Measurements from ENCODE around the gene ABHD17B.

The ABHD17B gene

DNA sequence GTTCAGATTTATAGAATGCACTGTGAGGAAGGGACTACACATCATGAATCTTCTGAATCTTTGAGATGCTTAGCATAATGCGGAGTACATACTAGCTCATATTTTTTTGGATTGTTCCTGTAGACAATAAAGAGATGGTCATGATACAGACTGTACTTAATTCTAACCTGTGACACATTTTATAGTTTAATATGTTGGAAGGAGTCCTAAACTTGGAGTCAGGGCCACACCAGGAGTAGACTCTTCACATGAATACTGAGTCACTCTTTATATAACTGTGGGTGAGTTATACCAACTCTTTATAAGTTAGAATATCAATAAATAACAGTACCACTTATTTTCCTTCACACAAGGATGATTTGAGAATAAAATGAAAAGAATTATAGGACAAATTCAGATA is 17.4 kb upstream of the ABHD17B start:
- TF ChIP-seq TCF12 (IDR thresholded peaks at IDR 0.05; ENCODE audit: low read depth), result no peak
- TF ChIP-seq EP300 (IDR thresholded peaks at IDR 0.05; ENCODE audit: borderline replicate concordance), result no peak
- no peak for TF ChIP-seq EGR1 (IDR thresholded peaks at IDR 0.05)
- TF ChIP-seq ZBTB7A (IDR thresholded peaks at IDR 0.05; ENCODE audit: low read depth), result no peak

DNA sequence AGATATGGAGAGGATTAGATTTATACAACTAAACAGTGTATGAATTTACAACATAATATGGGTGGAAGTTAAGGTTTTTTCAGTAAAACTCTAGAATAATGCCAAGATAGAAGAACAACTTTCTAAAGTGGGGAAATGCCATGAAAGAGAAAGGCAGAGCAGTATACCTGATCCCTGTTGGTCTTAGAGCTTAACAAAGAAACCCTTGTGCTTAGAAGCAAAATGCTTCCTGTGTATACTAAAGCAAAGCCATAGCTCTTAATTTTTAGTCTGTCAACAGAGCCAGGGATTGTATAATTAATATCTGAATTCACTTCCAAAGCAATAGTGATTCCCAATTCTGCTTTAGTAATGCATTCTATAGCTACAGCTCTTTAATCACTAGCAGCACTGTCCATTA is 14.8 kb upstream of the ABHD17B start:
- TF ChIP-seq, protein P1, sequence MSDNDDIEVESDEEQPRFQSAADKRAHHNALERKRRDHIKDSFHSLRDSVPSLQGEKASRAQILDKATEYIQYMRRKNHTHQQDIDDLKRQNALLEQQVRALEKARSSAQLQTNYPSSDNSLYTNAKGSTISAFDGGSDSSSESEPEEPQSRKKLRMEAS (IDR thresholded peaks at IDR 0.05), result no peak
- TF ChIP-seq, protein P2, sequence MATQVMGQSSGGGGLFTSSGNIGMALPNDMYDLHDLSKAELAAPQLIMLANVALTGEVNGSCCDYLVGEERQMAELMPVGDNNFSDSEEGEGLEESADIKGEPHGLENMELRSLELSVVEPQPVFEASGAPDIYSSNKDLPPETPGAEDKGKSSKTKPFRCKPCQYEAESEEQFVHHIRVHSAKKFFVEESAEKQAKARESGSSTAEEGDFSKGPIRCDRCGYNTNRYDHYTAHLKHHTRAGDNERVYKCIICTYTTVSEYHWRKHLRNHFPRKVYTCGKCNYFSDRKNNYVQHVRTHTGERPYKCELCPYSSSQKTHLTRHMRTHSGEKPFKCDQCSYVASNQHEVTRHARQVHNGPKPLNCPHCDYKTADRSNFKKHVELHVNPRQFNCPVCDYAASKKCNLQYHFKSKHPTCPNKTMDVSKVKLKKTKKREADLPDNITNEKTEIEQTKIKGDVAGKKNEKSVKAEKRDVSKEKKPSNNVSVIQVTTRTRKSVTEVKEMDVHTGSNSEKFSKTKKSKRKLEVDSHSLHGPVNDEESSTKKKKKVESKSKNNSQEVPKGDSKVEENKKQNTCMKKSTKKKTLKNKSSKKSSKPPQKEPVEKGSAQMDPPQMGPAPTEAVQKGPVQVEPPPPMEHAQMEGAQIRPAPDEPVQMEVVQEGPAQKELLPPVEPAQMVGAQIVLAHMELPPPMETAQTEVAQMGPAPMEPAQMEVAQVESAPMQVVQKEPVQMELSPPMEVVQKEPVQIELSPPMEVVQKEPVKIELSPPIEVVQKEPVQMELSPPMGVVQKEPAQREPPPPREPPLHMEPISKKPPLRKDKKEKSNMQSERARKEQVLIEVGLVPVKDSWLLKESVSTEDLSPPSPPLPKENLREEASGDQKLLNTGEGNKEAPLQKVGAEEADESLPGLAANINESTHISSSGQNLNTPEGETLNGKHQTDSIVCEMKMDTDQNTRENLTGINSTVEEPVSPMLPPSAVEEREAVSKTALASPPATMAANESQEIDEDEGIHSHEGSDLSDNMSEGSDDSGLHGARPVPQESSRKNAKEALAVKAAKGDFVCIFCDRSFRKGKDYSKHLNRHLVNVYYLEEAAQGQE (IDR thresholded peaks at IDR 0.05; ENCODE audit: low read depth), result no peak
- TF ChIP-seq CEBPB (IDR thresholded peaks at IDR 0.05) (no peak), CREB1 (IDR thresholded peaks at IDR 0.05; ENCODE audit: low read depth) (no peak), RAD21 (IDR thresholded peaks at IDR 0.05; ENCODE audit: low read depth) (no peak), TEAD4 (IDR thresholded peaks at IDR 0.05) (no peak), YY1 (IDR thresholded peaks at IDR 0.05; ENCODE audit: low read depth) (no peak), TCF12 (IDR thresholded peaks at IDR 0.05; ENCODE audit: low read depth) (no peak), EGR1 (IDR thresholded peaks at IDR 0.05) (no peak), EP300 (IDR thresholded peaks at IDR 0.05; ENCODE audit: borderline replicate concordance) (no peak), ZBTB7A (IDR thresholded peaks at IDR 0.05; ENCODE audit: low read depth) (no peak), NFIC (IDR thresholded peaks at IDR 0.05) (no peak), FOXM1 (IDR thresholded peaks at IDR 0.05; ENCODE audit: borderline replicate concordance, low read depth) (no peak), TAF1 (IDR thresholded peaks at IDR 0.05; ENCODE audit: low read depth) (no peak)
- TF ChIP-seq, protein P3, sequence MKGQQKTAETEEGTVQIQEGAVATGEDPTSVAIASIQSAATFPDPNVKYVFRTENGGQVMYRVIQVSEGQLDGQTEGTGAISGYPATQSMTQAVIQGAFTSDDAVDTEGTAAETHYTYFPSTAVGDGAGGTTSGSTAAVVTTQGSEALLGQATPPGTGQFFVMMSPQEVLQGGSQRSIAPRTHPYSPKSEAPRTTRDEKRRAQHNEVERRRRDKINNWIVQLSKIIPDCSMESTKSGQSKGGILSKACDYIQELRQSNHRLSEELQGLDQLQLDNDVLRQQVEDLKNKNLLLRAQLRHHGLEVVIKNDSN (IDR thresholded peaks at IDR 0.05), result no peak

- TF ChIP-seq TAF1 (IDR thresholded peaks at IDR 0.05; ENCODE audit: low read depth) (no peak), RAD21 (IDR thresholded peaks at IDR 0.05; ENCODE audit: low read depth) (no peak), TEAD4 (IDR thresholded peaks at IDR 0.05) (no peak), CEBPB (IDR thresholded peaks at IDR 0.05) (no peak), ZBTB7A (IDR thresholded peaks at IDR 0.05; ENCODE audit: low read depth) (no peak)
- TF ChIP-seq, protein P1 (IDR thresholded peaks at IDR 0.05), result no peak
These were observed 13.6 kb upstream of the ABHD17B start for GRCh38 chr9:71924576-71924975.

DNA sequence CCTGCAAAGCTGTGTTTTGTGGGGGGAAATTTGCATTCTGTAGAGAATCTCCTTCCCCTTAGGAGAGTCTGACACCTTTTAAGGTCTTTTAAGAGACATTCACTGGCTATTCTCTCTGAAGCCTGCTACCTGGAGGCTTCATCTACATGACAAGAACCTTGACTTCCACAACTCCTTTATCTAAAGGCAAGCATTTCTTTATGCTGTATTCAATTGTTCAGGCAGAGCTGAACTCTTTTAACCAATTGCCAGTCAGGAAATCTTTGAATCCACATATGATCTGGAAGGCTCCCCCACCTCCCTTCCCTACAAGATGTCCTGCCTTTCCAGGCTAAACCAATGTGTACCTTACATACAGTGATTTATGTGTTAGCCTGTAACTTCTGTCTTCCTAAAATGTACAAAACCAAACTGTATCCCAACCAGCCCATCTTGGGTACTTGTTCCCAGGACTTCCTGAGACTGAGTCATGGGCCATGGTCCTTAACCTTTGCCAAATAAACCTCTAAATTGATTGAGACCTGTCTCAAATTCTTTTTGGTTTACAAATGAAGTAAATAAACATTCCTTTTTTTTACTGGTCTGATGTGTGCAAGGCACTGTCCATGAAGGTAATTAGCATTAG is 10.3 kb upstream of the ABHD17B start:
- TF ChIP-seq CREB1 (IDR thresholded peaks at IDR 0.05; ENCODE audit: low read depth) (no peak), TCF12 (IDR thresholded peaks at IDR 0.05; ENCODE audit: low read depth) (no peak), RAD21 (IDR thresholded peaks at IDR 0.05; ENCODE audit: low read depth) (no peak), EP300 (IDR thresholded peaks at IDR 0.05; ENCODE audit: borderline replicate concordance) (no peak), EGR1 (IDR thresholded peaks at IDR 0.05) (no peak)
- TF ChIP-seq, protein P2 (IDR thresholded peaks at IDR 0.05; ENCODE audit: low read depth), result no peak

GRCh38 chr9:71920456-71921189 is 9.6 kb upstream of the ABHD17B start:
- TF ChIP-seq ZBTB7A (IDR thresholded peaks at IDR 0.05; ENCODE audit: low read depth) (no peak), TCF12 (IDR thresholded peaks at IDR 0.05; ENCODE audit: low read depth) (no peak), EP300 (IDR thresholded peaks at IDR 0.05; ENCODE audit: borderline replicate concordance) (no peak), TEAD4 (IDR thresholded peaks at IDR 0.05) (no peak), TAF1 (IDR thresholded peaks at IDR 0.05; ENCODE audit: low read depth) (no peak), FOXM1 (IDR thresholded peaks at IDR 0.05; ENCODE audit: borderline replicate concordance, low read depth) (no peak), YY1 (IDR thresholded peaks at IDR 0.05; ENCODE audit: low read depth) (no peak), NFIC (IDR thresholded peaks at IDR 0.05) (no peak), CREB1 (IDR thresholded peaks at IDR 0.05; ENCODE audit: low read depth) (no peak), CEBPB (IDR thresholded peaks at IDR 0.05) (no peak), RAD21 (IDR thresholded peaks at IDR 0.05; ENCODE audit: low read depth) (no peak), EGR1 (IDR thresholded peaks at IDR 0.05) (no peak)
- TF ChIP-seq, protein P3 (IDR thresholded peaks at IDR 0.05), result no peak
- TF ChIP-seq, protein P2 (IDR thresholded peaks at IDR 0.05; ENCODE audit: low read depth), result no peak
- TF ChIP-seq, protein P1 (IDR thresholded peaks at IDR 0.05), result no peak

Data from Ishikawa (cell line).